Neutrophil (primary cell): ENCODE results near the gene RPP14.

Experiments used
- H3K27ac ChIP-seq: fragments of 200-600 bp; sonication (generic); 2 replicates; pipeline ENCODE4 v1.5.1; 2016; ENCODE audit warnings: mild to moderate bottlenecking, moderate library complexity
- H3K27me3 ChIP-seq: fragments of 200-600 bp; sonication (generic); 2 replicates; pipeline ENCODE4 v1.6.0; 2016; ENCODE audit warnings: mild to moderate bottlenecking
- H3K36me3 ChIP-seq: fragments of 200-600 bp; sonication (generic); 2 replicates; pipeline ENCODE4 v1.5.1; 2017
- H3K4me1 ChIP-seq, 2 experiments: fragments of 200-600 bp in 1 of 2; sonication (generic) in 1 of 2; 1 replicate in 1 of 2; 2 replicates in 1 of 2; pipeline versions ENCODE4 v1.5.1 to v1.6.1; 2013 to 2016; ENCODE audit warnings: low read depth in 1 of 2, low read length in 1 of 2, mild to moderate bottlenecking in 1 of 2, moderate library complexity in 1 of 2; ENCODE audit not compliant: control insufficient read depth in 1 of 2, insufficient read depth in 1 of 2
- H3K4me3 ChIP-seq, 2 experiments: fragments of 200-600 bp in 1 of 2; sonication (generic) in 1 of 2; 1 replicate in 1 of 2; 2 replicates in 1 of 2; pipeline ENCODE4 v1.5.1; 2013 to 2016; ENCODE audit warnings: low read depth in 1 of 2, low read length in 1 of 2, mild to moderate bottlenecking in 1 of 2, moderate library complexity in 1 of 2
- H3K9me3 ChIP-seq: fragments of 200-600 bp; sonication (generic); 2 replicates; pipeline ENCODE4 v1.5.1; 2016
- CTCF ChIP-seq: fragments of 200-600 bp; sonication (generic); IDR thresholded peaks from 2 replicates; pipeline ENCODE4 v1.5.1; 2016; ENCODE audit warnings: antibody characterized with exemption

Gene RPP14

DNA sequence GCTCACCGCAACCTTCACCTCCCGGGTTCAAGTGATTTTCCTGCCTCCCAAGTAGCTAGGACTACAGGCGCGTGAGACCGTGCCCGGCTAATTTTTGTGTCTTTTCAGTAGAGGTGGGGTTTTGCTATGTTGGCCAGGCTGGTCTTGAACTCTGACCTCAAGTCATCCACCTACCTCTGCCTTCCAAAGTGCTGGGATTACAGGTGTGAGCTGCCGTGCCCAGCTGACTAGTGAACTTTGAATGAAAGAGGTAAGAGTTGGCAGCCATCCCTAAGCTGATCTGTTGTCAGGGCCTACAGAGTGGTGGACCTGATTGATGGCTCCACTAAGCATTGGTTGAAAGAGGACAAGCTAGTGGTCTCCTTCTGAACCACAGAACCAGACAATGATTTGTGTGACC lies 41.9 kb downstream of the RPP14 start:
- peaks cover 62 to 64% of the 10 kb centered on the region in 2 experiments for H3K4me1 ChIP-seq
- H3K36me3 ChIP-seq: peaks cover 8% of the 10 kb centered on the region
- H3K9me3 ChIP-seq: no peaks in the 10 kb centered on the region
- H3K27ac ChIP-seq: peak overlapping the region; percentile 94
- H3K4me3 ChIP-seq: no peak overlapping the region
- TF ChIP-seq CTCF: no peak
- no peaks in the 10 kb centered on the region for H3K27me3 ChIP-seq

- no peak for TF ChIP-seq CTCF
- Histone ChIP-seq H3K4me1 (peaks cover 80 to 82% of the 10 kb centered on the region in 2 experiments), H3K4me3 (peak overlapping the region; percentile 24 to 49), H3K27ac (peak overlapping the region; percentile 94), H3K36me3 (no peaks in the 10 kb centered on the region), H3K9me3 (no peaks in the 10 kb centered on the region), H3K27me3 (no peaks in the 10 kb centered on the region)
Observed at GRCh38 chr3:58349792-58350626, 44.0 kb downstream of the RPP14 start.

GRCh38 chr3:58350627-58351013 lies 44.6 kb downstream of the RPP14 start:
- no peaks in the 10 kb centered on the region for H3K9me3 ChIP-seq
- H3K27ac ChIP-seq: peak overlapping the region; percentile 94
- TF ChIP-seq CTCF: no peak
- no peaks in the 10 kb centered on the region for H3K36me3 ChIP-seq
- peaks cover 81 to 85% of the 10 kb centered on the region in 2 experiments for H3K4me1 ChIP-seq
- H3K27me3 ChIP-seq: no peaks in the 10 kb centered on the region
- peak overlapping the region; percentile 24 to 49 for H3K4me3 ChIP-seq

DNA sequence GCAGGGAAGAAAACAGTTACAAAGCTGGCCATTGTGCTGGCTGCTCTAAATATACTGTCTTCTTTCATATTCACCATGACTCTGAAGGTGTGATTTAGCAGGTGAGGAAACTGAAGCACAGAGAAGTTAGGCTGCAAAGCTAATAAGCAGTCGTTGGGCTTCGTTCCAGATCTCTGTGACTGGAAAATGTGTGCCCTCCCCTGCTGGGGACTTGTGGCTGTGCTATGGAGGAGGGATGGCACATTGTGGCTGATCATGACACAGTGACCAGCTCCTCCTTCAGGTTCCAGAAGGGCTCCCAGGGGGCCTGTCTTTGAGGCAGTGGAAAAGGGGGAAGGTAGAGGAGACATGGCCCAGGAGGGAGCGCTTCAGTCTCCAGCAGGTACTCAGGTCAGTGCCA lies 45.9 kb downstream of the RPP14 start:
- H3K4me1 ChIP-seq: peaks cover 87 to 88% of the 10 kb centered on the region in 2 experiments
- no peaks in the 10 kb centered on the region for H3K36me3 ChIP-seq
- H3K27me3 ChIP-seq: no peaks in the 10 kb centered on the region
- peak overlapping the region; percentile 94 for H3K27ac ChIP-seq
- H3K9me3 ChIP-seq: no peaks in the 10 kb centered on the region
- TF ChIP-seq CTCF: no peak
- peak overlapping the region in 1 of 2 experiments; percentile 49 for H3K4me3 ChIP-seq

DNA sequence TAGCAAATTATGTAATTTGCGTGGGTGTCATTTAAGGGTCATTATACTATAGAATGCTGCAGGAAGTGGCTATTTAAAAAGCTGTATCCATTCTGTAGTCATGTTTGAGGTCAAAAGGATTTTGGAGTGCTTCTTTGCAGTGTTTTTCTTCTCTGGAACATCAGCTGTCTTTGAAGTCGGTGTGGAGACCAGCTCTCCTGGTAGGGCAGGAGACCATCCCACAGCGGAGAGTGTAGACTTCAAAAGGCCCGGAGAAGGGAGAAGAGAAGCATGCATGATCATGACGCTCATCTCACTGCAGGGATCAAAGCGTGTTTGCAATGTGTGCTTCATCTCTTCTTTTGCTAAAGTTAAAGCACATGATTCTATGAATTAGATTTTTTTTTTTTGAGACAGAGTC lies 46.6 kb downstream of the RPP14 start:
- H3K27ac ChIP-seq: peak overlapping the region; percentile 94
- H3K36me3 ChIP-seq: no peaks in the 10 kb centered on the region
- H3K4me1 ChIP-seq: peaks cover 88 to 94% of the 10 kb centered on the region in 2 experiments
- H3K27me3 ChIP-seq: no peaks in the 10 kb centered on the region
- no peaks in the 10 kb centered on the region for H3K9me3 ChIP-seq
- peak overlapping the region in 1 of 2 experiments; percentile 67 for H3K4me3 ChIP-seq
- TF ChIP-seq CTCF: no peak
